IMR-90 (cell line): ENCODE results near the gene KCNV2. TPM values are rescaled to one million over a fixed set of nuclear protein-coding genes. Genes with fewer than 3 reads are reported as not detected.

ENCODE experiments used
- ATAC-seq: fragments of 200-7000 bp; cut with Tn5 transposase; 2 replicates; pipeline ENCODE4 v1.9.1; 2020; ENCODE audit warnings: low read depth, mild to moderate bottlenecking, moderate library complexity
- BruUV-seq: library from RNA; stranded (reverse); fragments of 400-500 nt; replicated peaks from 2 replicates; lab custom pipeline; 2021; lab: Mats Ljungman, UMichigan
- CTCF ChIA-PET: fragments of 300-600 bp; formaldehyde crosslinking; extraction: SDS; loops from one replicate; lab custom pipeline; 2021; ENCODE audit warnings: antibody characterized with exemption; lab: Yijun Ruan, JAX
- POLR2A ChIA-PET: fragments of 300-600 bp; sonication (Branson Sonifier 250); formaldehyde crosslinking; loops from one replicate; lab custom pipeline; 2022; ENCODE audit warnings: antibody characterized with exemption; ENCODE audit not compliant: unreplicated experiment; lab: Charles Lee
- DNase-seq: peaks from one replicate; pipeline ENCODE4 v3.0.0; 2013
- H2AFZ ChIP-seq: replicated peaks from 2 replicates; pipeline ENCODE3; 2013; ENCODE audit warnings: low read length, mild to moderate bottlenecking; ENCODE audit not compliant: poor library complexity
- H2AK5ac ChIP-seq: 2 replicates; pipeline ENCODE4 v1.6.1; 2013; ENCODE audit warnings: low read depth, low read length, inconsistent platforms
- H2AK9ac ChIP-seq: replicated peaks from 2 replicates; pipeline ENCODE3; 2013; ENCODE audit warnings: mild to moderate bottlenecking, low read depth, low read length, moderate library complexity; ENCODE audit not compliant: poor library complexity
- H2BK120ac ChIP-seq: 2 replicates; pipeline ENCODE4 v1.6.1; 2013; ENCODE audit warnings: low read depth, low read length, inconsistent platforms
- H2BK15ac ChIP-seq: 3 replicates; pipeline ENCODE4 v1.6.1; 2013; ENCODE audit warnings: low read depth, low read length, inconsistent platforms
- H2BK20ac ChIP-seq: 2 replicates; pipeline ENCODE4 v1.6.1; 2013; ENCODE audit warnings: low read depth, mild to moderate bottlenecking, inconsistent platforms, low read length, moderate library complexity
- H2BK5ac ChIP-seq: 2 replicates; pipeline ENCODE4 v1.6.1; 2013; ENCODE audit warnings: mild to moderate bottlenecking, low read depth, low read length, inconsistent platforms; ENCODE audit not compliant: poor library complexity, severe bottlenecking
- H3K14ac ChIP-seq: replicated peaks from 2 replicates; pipeline ENCODE4 v1.6.1; 2013; ENCODE audit warnings: low read depth, low read length, inconsistent platforms
- H3K18ac ChIP-seq: 2 replicates; pipeline ENCODE4 v1.6.1; 2013; ENCODE audit warnings: low read depth, low read length, control low read depth
- H3K23ac ChIP-seq: 2 replicates; pipeline ENCODE4 v1.6.1; 2013; ENCODE audit warnings: low read depth, low read length, inconsistent platforms
- H3K27ac ChIP-seq: 2 replicates; pipeline ENCODE4 v1.5.1; 2013; ENCODE audit warnings: mild to moderate bottlenecking, control low read depth, low read length; ENCODE audit not compliant: insufficient read depth
- H3K27me3 ChIP-seq: 2 replicates; pipeline ENCODE4 v1.6.1; 2013; ENCODE audit warnings: low read length; ENCODE audit not compliant: control insufficient read depth, insufficient read depth
- H3K36me3 ChIP-seq: 2 replicates; pipeline ENCODE4 v1.6.1; 2013; ENCODE audit warnings: low read length, mixed read lengths; ENCODE audit not compliant: control insufficient read depth, insufficient read depth
- H3K4ac ChIP-seq: 2 replicates; pipeline ENCODE4 v1.6.1; 2013; ENCODE audit warnings: low read depth, low read length, inconsistent platforms
- H3K4me1 ChIP-seq: 2 replicates; pipeline ENCODE4 v1.6.1; 2013; ENCODE audit warnings: low read length, mixed read lengths; ENCODE audit not compliant: control insufficient read depth, insufficient read depth
- H3K4me2 ChIP-seq: 2 replicates; pipeline ENCODE4 v1.6.1; 2013; ENCODE audit warnings: low read depth, mild to moderate bottlenecking, control low read depth, low read length, moderate library complexity
- H3K4me3 ChIP-seq: 2 replicates; pipeline ENCODE4 v1.5.1; 2013; ENCODE audit warnings: low read depth, mild to moderate bottlenecking, control low read depth, low read length, moderate library complexity; ENCODE audit not compliant: insufficient read depth
- H3K56ac ChIP-seq: 2 replicates; pipeline ENCODE4 v1.6.1; 2013; ENCODE audit warnings: low read length, inconsistent platforms; ENCODE audit not compliant: insufficient read depth; ENCODE audit errors: extremely low read depth
- H3K79me1 ChIP-seq, 2 experiments: 2 replicates each; pipeline ENCODE4 v1.6.1; 2013; ENCODE audit warnings: low read length in 2 of 2, inconsistent platforms in 1 of 2, low read depth in 1 of 2
- H3K9ac ChIP-seq: 2 replicates; pipeline ENCODE4 v1.6.1; 2013; ENCODE audit warnings: low read depth, low read length, control low read depth
- H3K9me1 ChIP-seq: 2 replicates; pipeline ENCODE4 v1.6.1; 2013; ENCODE audit warnings: low read length, inconsistent platforms; ENCODE audit not compliant: insufficient read depth
- H3K9me3 ChIP-seq: 2 replicates; pipeline ENCODE4 v1.6.1; 2013; ENCODE audit warnings: low read length; ENCODE audit not compliant: control insufficient read depth, insufficient read depth
- H4K20me1 ChIP-seq: 2 replicates; pipeline ENCODE4 v1.6.1; 2013; ENCODE audit warnings: low read length, inconsistent platforms; ENCODE audit not compliant: insufficient read depth
- H4K5ac ChIP-seq: 2 replicates; pipeline ENCODE4 v1.6.1; 2013; ENCODE audit warnings: mild to moderate bottlenecking, low read depth, low read length, control low read depth
- H4K8ac ChIP-seq, 2 experiments: 2 replicates each; pipeline ENCODE4 v1.6.1; 2013; ENCODE audit warnings: low read depth in 2 of 2, low read length in 2 of 2, control low read depth in 1 of 2, inconsistent platforms in 1 of 2
- H4K91ac ChIP-seq: 2 replicates; pipeline ENCODE4 v1.6.1; 2013; ENCODE audit warnings: low read depth, low read length, inconsistent platforms; ENCODE audit not compliant: insufficient read depth
- FOS ChIP-seq: fragments of 150-350 bp; IDR thresholded peaks from 2 replicates; pipeline ENCODE4 v1.6.1; 2016; ENCODE audit warnings: low read depth, low read length
- NFE2L2 ChIP-seq: fragments of 150-350 bp; IDR thresholded peaks from 2 replicates; pipeline ENCODE4 v1.6.1; 2016; ENCODE audit warnings: low read depth, mild to moderate bottlenecking, low read length
- RCOR1 ChIP-seq: IDR thresholded peaks from 2 replicates; pipeline ENCODE4 v1.6.1; 2012; ENCODE audit warnings: mild to moderate bottlenecking, low read length, improper control_type of control experiment; ENCODE audit not compliant: insufficient replicate concordance
- WGBS, 2 experiments: methylation state at CpG; one replicate each; pipeline versions ENCODE4 v1.1.5 to v1.1.7; 2013; ENCODE audit warnings: missing lambda C conversion rate in 2 of 2; ENCODE audit not compliant: insufficient read length in 1 of 2; ENCODE audit errors: extremely low coverage in 2 of 2; 5-methylcytosine and 5-hydroxymethylcytosine counted together
- dilution Hi-C: fragments of 300-500 bp; cut with HindIII; formaldehyde crosslinking; loops from one replicate; pipeline ENCODE4 v1.14.3; 2018; ENCODE audit warnings: low sequenced_read_pairs; ENCODE audit not compliant: unreplicated experiment
- in situ Hi-C: fragments of 300-500 bp; cut with MboI; formaldehyde crosslinking; loops from 3 replicates; pipeline ENCODE4 v1.14.3; 2019; ENCODE audit warnings: low sequenced_read_pairs, inconsistent platforms, mixed read lengths
- intact Hi-C: fragments of 100-400 bp; cut with micrococcal nuclease; formaldehyde crosslinking; loops from 2 replicates; pipeline ENCODE4 v1.10.0; 2022
- polyA plus RNA-seq, 3 experiments: library from polyadenylated mRNA; depleted of rRNA; stranded (reverse); fragments of >200 nt; gene quantifications; 2 replicates each; pipeline ENCODE4 v1.2.3, GENCODE V29; 2012; ENCODE audit warnings: low replicate concordance in 1 of 3
- total RNA-seq: library from RNA; depleted of rRNA; stranded (reverse); fragments of >200 nt; gene quantifications from 2 replicates; pipeline ENCODE4 v1.2.3, GENCODE V29; 2012

The KCNV2 gene
- total and polyA plus RNA-seq, 2 of the 4 experiments (the other 2 are of a cell fraction), result not detected

DNA sequence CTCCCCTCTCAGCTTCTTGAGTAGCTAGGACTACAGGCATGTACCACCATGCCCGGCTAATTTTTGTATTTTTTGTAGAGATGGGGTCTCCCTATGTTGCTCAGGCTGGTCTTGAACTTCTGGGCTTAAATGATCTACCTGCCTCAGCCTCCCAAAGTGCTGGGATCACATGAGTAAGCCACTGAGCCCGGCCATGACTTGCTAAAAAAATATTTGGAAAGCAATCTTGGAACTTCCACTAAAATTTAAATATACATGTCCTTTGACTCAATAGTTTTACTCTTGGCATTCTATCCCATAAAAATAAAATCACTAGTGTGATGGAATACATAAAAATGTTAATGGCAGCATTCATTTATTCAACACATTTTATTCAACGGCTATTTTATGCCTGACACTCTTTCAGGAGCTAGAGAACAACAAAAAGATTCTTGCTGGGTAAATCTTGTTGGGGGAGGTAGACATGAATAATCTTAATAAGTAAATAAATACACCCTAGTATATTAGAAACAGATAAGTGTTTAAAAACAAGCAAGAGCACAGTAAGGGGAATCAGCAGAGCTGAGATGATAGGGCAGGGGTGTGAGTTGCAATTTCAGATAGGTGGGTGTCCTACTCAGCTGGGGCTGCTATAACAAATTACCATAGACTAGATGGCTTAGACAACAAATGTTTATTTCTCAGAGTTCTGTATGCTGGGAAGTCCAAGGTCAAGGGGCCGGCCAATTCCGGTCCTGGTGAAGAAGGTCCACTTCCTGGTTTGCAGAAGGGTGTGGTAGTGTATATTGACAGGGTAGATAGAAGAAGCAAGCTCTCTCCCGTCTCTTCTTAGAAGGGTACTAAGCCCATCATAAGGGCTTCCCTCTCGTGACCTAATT, 50.7 kb downstream of the KCNV2 start:
- Histone ChIP-seq H4K20me1 (no peaks in the 10 kb centered on the region), H4K8ac (peak overlapping the region in 1 of 2 experiments; percentile 35; a peak in 2 of 4 replicates), H3K14ac (0 out of 2 replicates have a peak overlapping the region, but pooled peaks have one; percentile 9), H3K79me1 (peaks cover 6 to 23% of the 10 kb centered on the region in 2 experiments), H3K4me3 (no peak overlapping the region), H3K9ac (no peak overlapping the region), H3K9me3 (no peaks in the 10 kb centered on the region), H3K27ac (peak overlapping the region; percentile 25; the same call in 1 of the 2 replicates), H3K18ac (peak overlapping the region; percentile 60; the same call in 1 of the 2 replicates), H2AK9ac (no peak overlapping the region), H3K56ac (no peak overlapping the region), H2BK120ac (no peak overlapping the region), H2AFZ (no peak overlapping the region), H2BK20ac (no peak overlapping the region), H3K9me1 (peaks cover 9% of the 10 kb centered on the region), H3K4me1 (peaks cover 14% of the 10 kb centered on the region; the same call in 1 of the 2 replicates), H4K91ac (no peak overlapping the region), H2BK15ac (no peak overlapping the region), H3K4me2 (no peak overlapping the region), H3K23ac (no peak overlapping the region), H3K36me3 (peaks cover 15% of the 10 kb centered on the region), H2BK5ac (peak overlapping the region; percentile 46), H2AK5ac (no peak overlapping the region), H3K4ac (no peak overlapping the region), H4K5ac (peak overlapping the region; percentile 46; the same call in 1 of the 2 replicates), H3K27me3 (no peaks in the 10 kb centered on the region)
- dilution Hi-C loops (no loop called here), in situ Hi-C loops (no loop called here), intact Hi-C loops (no loop called here)
- ChIA-PET POLR2A (no interaction called here), CTCF (no interaction called here)
- WGBS, 2 experiments, result no CpG with 5 or more reads among the region's 7 CpGs
- BruUV-seq, result no TSS peak
- DNase-seq (peak; percentile 40), ATAC-seq (no peak)
- TF ChIP-seq RCOR1, result no peak
- TF ChIP-seq NFE2L2, result peak; percentile 20; the same call in 1 of the 2 replicates
- no peak for TF ChIP-seq FOS
